Fibroblast of lung (primary cell): ENCODE data around the gene SLC9A5.

Experiments used
- EZH2 ChIP-seq: IDR thresholded peaks from 2 replicates; pipeline ENCODE4 v1.5.1; 2012; ENCODE audit warnings: low read length, control low read depth, mild to moderate bottlenecking; ENCODE audit errors: missing control alignments
- TF ChIP-seq, protein P1 (sequence below), 2 donors: IDR thresholded peaks in 1 of 2; conservative IDR thresholded peaks in 1 of 2; 1 replicate in 1 of 2; 2 replicates in 1 of 2; pipeline ENCODE4 v1.5.1; 2011 to 2012; ENCODE audit warnings: low read length in 2 of 2, control low read depth in 1 of 2, inconsistent platforms in 1 of 2, low read depth in 1 of 2, mild to moderate bottlenecking in 1 of 2

DNA sequence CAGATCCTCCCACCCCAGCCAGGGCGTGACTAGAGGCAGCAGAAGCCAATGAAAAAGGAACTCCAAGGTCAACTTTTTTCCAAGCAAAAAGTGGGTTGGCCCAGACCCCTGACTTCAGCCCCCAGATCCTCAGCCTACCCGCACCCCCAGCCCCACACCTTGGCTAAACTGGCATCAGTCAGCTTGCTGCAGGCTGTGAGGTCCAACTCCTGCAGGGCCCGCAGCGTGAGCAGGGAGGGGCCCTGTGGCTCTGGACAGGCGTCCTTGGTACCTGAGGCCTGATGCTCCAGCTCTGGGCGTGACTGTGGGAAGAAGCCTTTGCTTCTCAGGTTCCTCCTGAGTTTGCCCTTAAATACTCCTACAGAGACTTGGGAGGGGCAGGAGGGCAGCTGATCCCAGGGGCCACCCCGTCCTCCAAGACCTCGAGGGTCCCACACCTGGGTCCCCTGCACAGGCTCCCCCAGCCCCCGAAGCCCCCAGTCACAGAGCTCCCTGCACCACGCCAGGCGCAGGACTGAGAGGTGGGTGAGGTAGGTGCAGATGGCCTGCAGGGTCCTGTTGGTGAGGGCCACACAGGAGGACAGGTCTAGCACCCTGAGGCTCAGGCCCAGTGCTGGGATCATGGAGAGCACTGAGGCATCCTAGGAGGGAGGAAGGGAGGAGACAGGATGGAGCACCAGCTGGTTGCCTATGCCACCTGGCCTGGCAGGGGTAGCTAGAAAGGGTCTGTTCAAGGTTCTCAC lies 40.5 kb upstream of the SLC9A5 start:
- TF ChIP-seq, protein P1, sequence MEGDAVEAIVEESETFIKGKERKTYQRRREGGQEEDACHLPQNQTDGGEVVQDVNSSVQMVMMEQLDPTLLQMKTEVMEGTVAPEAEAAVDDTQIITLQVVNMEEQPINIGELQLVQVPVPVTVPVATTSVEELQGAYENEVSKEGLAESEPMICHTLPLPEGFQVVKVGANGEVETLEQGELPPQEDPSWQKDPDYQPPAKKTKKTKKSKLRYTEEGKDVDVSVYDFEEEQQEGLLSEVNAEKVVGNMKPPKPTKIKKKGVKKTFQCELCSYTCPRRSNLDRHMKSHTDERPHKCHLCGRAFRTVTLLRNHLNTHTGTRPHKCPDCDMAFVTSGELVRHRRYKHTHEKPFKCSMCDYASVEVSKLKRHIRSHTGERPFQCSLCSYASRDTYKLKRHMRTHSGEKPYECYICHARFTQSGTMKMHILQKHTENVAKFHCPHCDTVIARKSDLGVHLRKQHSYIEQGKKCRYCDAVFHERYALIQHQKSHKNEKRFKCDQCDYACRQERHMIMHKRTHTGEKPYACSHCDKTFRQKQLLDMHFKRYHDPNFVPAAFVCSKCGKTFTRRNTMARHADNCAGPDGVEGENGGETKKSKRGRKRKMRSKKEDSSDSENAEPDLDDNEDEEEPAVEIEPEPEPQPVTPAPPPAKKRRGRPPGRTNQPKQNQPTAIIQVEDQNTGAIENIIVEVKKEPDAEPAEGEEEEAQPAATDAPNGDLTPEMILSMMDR (conservative IDR thresholded peaks at IDR 0.05 in 1 of 2, IDR thresholded peaks at IDR 0.05 in 1 of 2; ENCODE audit: low read depth in 1 of 2, low read length in 2 of 2) = no peak
- TF ChIP-seq EZH2 = no peak
